Upper lobe of right lung (tissue), 1 donor: ENCODE data around the gene CHST11. TPM values are rescaled to one million over a fixed set of nuclear protein-coding genes. Genes with fewer than 3 reads are reported as not detected.

Source experiments
- ATAC-seq: fragments of 200-7000 bp; cut with Tn5 transposase; one replicate; pipeline ENCODE4 v1.9.1; 2020; ENCODE audit warnings: mild to moderate bottlenecking, moderate library complexity
- DNase-seq: peaks from one replicate; pipeline ENCODE4 v3.0.0-alpha.2; 2020
- H3K27ac ChIP-seq: fragments of 200-600 bp; one replicate; pipeline ENCODE4 v1.8.0; 2022
- H3K27me3 ChIP-seq: fragments of 200-600 bp; one replicate; pipeline ENCODE4 v1.8.0; 2022; ENCODE audit warnings: mild to moderate bottlenecking
- H3K36me3 ChIP-seq: fragments of 200-600 bp; one replicate; pipeline ENCODE4 v1.8.0; 2022
- H3K4me1 ChIP-seq: fragments of 200-600 bp; one replicate; pipeline ENCODE4 v1.8.0; 2022
- H3K4me3 ChIP-seq: fragments of 200-600 bp; one replicate; pipeline ENCODE4 v1.8.0; 2022; ENCODE audit warnings: mild to moderate bottlenecking
- H3K9me3 ChIP-seq: fragments of 200-600 bp; one replicate; pipeline ENCODE4 v1.8.0; 2022
- intact Hi-C: fragments of 100-400 bp; cut with DNase I; formaldehyde crosslinking; loops from one replicate; pipeline ENCODE4 v1.11.0; 2022
- total RNA-seq: library from RNA; stranded (reverse); fragmentation: NEBNext Ultra II Directional; extraction: Animal tissue kit (Norgen Biotek cat#: 25700); gene quantifications from one replicate; pipeline ENCODE4 v1.2.1, GENCODE V29; 2021
- TF ChIP-seq, protein P1 (sequence below): fragments of 200-600 bp; IDR thresholded peaks from one replicate; pipeline ENCODE4 v1.8.0; 2022; ENCODE audit warnings: antibody characterized with exemption
- donor health status: DM: no; HTN: yes; CAD: no; lungs with severe emphysema.

The CHST11 gene
- total RNA-seq, 1 donor from 2014 or later = 56.6 TPM

DNA sequence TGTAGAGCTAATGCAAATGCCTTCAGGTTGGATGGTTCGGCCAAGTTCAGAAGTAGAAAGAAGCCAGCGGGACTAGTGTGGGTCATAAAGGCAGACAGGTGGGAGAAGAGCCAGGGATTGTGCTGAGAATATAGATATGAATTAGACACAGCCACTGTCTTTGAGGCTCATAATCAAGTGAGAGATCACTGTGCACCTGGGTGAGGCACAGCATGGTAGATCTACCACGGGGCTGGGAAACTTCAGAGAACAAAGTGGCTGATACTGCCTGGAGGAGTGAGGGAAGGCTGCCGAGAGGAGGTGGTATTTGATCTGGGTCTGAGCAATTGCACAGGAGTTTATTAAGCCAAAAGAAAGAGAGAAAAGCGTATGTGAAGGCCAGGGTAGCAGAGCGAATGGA lies 40.6 kb upstream of the CHST11 start:
- DNase-seq (no peak), ATAC-seq (no peak)
- TF ChIP-seq, protein P1, sequence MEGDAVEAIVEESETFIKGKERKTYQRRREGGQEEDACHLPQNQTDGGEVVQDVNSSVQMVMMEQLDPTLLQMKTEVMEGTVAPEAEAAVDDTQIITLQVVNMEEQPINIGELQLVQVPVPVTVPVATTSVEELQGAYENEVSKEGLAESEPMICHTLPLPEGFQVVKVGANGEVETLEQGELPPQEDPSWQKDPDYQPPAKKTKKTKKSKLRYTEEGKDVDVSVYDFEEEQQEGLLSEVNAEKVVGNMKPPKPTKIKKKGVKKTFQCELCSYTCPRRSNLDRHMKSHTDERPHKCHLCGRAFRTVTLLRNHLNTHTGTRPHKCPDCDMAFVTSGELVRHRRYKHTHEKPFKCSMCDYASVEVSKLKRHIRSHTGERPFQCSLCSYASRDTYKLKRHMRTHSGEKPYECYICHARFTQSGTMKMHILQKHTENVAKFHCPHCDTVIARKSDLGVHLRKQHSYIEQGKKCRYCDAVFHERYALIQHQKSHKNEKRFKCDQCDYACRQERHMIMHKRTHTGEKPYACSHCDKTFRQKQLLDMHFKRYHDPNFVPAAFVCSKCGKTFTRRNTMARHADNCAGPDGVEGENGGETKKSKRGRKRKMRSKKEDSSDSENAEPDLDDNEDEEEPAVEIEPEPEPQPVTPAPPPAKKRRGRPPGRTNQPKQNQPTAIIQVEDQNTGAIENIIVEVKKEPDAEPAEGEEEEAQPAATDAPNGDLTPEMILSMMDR = no peak
- Histone ChIP-seq H3K4me3 (no peak overlapping the region), H3K4me1 (no peaks in the 10 kb centered on the region), H3K36me3 (no peaks in the 10 kb centered on the region), H3K27me3 (no peaks in the 10 kb centered on the region), H3K27ac (no peak overlapping the region), H3K9me3 (no peaks in the 10 kb centered on the region)
- intact Hi-C loops = no loop called here

DNA sequence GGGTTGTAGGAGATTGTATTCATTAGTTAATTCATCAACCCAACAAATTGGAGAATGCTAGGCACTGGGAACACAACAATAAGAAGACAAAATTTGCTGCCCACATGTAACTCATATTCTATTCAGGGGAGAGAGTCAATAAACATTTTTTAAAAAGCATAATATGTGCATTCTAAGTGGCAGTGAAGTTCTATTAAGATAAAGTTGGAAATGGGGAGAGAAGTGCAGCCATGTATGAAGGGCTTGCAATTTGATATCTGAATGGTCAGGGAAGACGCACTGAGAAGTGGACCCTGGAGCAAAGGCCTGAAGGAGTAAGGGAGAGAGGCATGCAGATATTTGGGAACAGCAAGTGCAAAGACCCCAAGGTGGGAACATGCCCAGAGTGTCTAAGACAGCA lies 40.2 kb upstream of the CHST11 start:
- TF ChIP-seq, protein P1 = no peak
- Histone ChIP-seq H3K9me3 (no peaks in the 10 kb centered on the region), H3K27me3 (no peaks in the 10 kb centered on the region), H3K4me1 (no peaks in the 10 kb centered on the region), H3K36me3 (no peaks in the 10 kb centered on the region), H3K4me3 (no peak overlapping the region), H3K27ac (no peak overlapping the region)
- DNase-seq (no peak), ATAC-seq (no peak)
- intact Hi-C loops = no loop called here

DNA sequence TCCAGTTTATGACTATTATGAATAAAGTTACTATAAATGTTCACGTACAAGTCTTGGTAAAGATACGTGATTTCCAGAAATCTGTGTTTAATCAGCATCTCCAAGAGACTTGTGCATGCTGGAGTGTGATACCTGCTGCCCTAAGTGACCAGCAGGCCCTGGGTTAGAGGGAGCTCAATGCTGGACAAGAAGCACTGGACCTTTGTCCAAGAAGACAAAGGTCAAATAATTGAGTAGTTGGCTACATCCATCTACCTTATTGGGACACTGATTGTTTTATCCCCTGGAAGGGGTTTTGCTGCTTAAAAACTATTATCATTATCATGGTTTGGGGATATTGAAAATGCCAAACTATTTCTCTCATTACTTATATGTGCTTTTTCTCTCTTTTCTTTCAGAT lies 37.0 kb upstream of the CHST11 start:
- no peak overlapping the region for H3K4me3 ChIP-seq
- TF ChIP-seq, protein P1 = no peak
- no peak overlapping the region for H3K27ac ChIP-seq
- ATAC-seq (no peak), DNase-seq (no peak)
- no peaks in the 10 kb centered on the region for H3K4me1 ChIP-seq
- H3K27me3 ChIP-seq = no peaks in the 10 kb centered on the region
- intact Hi-C loops = no loop called here
- no peaks in the 10 kb centered on the region for H3K9me3 ChIP-seq
- no peaks in the 10 kb centered on the region for H3K36me3 ChIP-seq

DNA sequence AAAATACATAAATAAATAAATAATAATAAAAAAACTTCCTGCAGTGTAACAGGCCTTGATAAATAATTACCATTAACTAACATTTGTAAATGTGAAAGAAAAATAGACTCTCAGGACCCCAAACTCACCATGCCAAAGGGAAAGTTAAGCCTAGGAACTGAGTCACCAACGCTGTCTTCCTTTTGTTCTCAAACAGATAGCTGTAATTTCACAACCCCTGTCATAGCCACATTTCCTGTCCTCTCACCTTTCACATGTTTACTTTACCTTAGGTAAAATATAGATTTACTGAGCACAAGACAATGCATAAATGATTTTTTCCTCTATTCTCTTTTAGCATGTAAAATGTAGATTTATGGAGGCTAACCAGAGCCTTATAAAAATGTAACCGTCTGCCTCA lies 35.9 kb upstream of the CHST11 start:
- Histone ChIP-seq H3K36me3 (no peaks in the 10 kb centered on the region), H3K4me1 (no peaks in the 10 kb centered on the region), H3K4me3 (no peak overlapping the region), H3K9me3 (no peaks in the 10 kb centered on the region), H3K27ac (no peak overlapping the region), H3K27me3 (no peaks in the 10 kb centered on the region)
- no peak for ATAC-seq
- TF ChIP-seq, protein P1 = no peak
- no peak for DNase-seq
- intact Hi-C loops = no loop called here

DNA sequence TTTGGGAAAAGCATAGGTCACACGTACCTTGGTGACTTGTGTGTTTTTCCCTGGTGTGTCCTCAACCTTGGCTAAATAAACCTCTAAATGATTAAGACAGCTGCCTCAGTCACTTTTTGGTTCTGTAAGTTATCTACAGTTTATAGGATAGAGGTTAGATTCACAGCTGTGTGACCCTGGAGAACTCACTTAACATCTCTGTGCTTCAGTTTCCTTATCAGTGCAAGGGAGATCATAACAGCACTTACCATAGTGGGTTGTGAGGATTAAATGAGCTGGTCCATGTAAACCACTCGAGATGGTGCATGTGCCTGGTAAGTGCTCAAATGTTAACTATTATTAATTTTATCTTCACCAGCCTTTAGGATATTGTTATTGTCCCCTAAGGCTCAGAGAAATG lies 35.4 kb upstream of the CHST11 start:
- ATAC-seq (no peak), DNase-seq (no peak)
- TF ChIP-seq, protein P1 = no peak

DNA sequence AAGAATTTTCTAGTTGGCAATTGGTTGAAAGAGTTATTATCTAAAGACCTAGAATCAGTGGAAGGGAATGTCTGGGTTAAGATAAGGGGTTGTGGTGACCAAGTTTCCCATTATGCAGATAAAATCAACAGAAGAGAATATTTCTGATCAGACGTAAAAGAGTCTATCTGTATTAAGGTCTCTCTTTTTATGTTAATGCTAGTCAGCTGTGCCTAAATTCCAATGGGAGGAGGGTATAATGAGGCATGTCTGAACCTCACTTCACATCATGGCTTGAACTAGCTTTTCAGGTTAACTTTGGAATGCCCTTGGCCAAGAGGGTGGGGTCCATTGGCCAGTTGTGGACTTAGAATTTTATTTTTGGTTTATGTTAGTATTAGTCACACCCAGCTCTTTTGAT lies 34.3 kb upstream of the CHST11 start:
- intact Hi-C loops = no loop called here
- no peak overlapping the region for H3K4me3 ChIP-seq

More for the DNA sequence above, 35.4 kb upstream of the CHST11 start:
- H3K27me3 ChIP-seq = no peaks in the 10 kb centered on the region
- intact Hi-C loops = no loop called here
- H3K36me3 ChIP-seq = no peaks in the 10 kb centered on the region
- H3K9me3 ChIP-seq = no peaks in the 10 kb centered on the region
- no peaks in the 10 kb centered on the region for H3K4me1 ChIP-seq
- no peak overlapping the region for H3K27ac ChIP-seq
- H3K4me3 ChIP-seq = no peak overlapping the region

More for the DNA sequence above, 34.3 kb upstream of the CHST11 start:
- no peaks in the 10 kb centered on the region for H3K9me3 ChIP-seq
- H3K4me1 ChIP-seq = no peaks in the 10 kb centered on the region
- TF ChIP-seq, protein P1 = no peak
- H3K27me3 ChIP-seq = no peaks in the 10 kb centered on the region
- no peak overlapping the region for H3K27ac ChIP-seq
- no peak for DNase-seq
- no peak for ATAC-seq
- no peaks in the 10 kb centered on the region for H3K36me3 ChIP-seq
